HFFc6 (cell line): ENCODE measurements around the gene KRR1. TPM values are rescaled to one million over a fixed set of nuclear protein-coding genes. Genes with fewer than 3 reads are reported as not detected.

Experiments used
- DNase-seq: peaks from one replicate; pipeline ENCODE4 v3.0.0-alpha.2; 2018
- H3K27ac Mint-ChIP-seq: 2 replicates; pipeline ENCODE4 v1.8.0; 2020; ENCODE audit warnings: mild to moderate bottlenecking, mixed read lengths
- H3K27me3 Mint-ChIP-seq: 2 replicates; pipeline ENCODE4 v1.8.0; 2021; ENCODE audit warnings: mild to moderate bottlenecking, moderate library complexity, mixed read lengths; ENCODE audit not compliant: insufficient read depth
- H3K36me3 Mint-ChIP-seq: 2 replicates; pipeline ENCODE4 v1.8.0; 2021; ENCODE audit warnings: low read depth, mixed read lengths
- H3K4me1 Mint-ChIP-seq: 2 replicates; pipeline ENCODE4 v1.8.0; 2020; ENCODE audit warnings: low read depth, mixed read lengths
- H3K4me3 Mint-ChIP-seq: 2 replicates; pipeline ENCODE4 v1.8.0; 2020; ENCODE audit warnings: mild to moderate bottlenecking, moderate library complexity, mixed read lengths
- H3K9me3 Mint-ChIP-seq: 2 replicates; pipeline ENCODE4 v1.8.0; 2020; ENCODE audit warnings: mild to moderate bottlenecking, mixed read lengths
- CTCF ChIP-seq: fragments of 200-600 bp; sonication (generic); IDR thresholded peaks from 2 replicates; pipeline ENCODE4 v1.5.0; 2021; ENCODE audit warnings: antibody characterized with exemption, mild to moderate bottlenecking
- total RNA-seq, 6 experiments: library from RNA; stranded (reverse); fragmentation: NEBNext Ultra II Directional; extraction: Animal tissue kit (Norgen Biotek cat#: 25700); gene quantifications; 2 replicates in 1 of 6; 3 replicates in 5 of 6; pipeline ENCODE4 v1.2.3, GENCODE V29; 2021

Gene KRR1
- total RNA-seq, 6 experiments from 2014 or later: 52.4 to 64.4 (median 61.8) TPM

- 0 out of 2 replicates have a peak overlapping the region, but pooled peaks have one; percentile 23 for H3K27ac Mint-ChIP-seq
- H3K9me3 Mint-ChIP-seq: no peaks in the 10 kb centered on the region
- H3K4me1 Mint-ChIP-seq: peaks cover 54% of the 10 kb centered on the region
- DNase-seq: no peak
- no peak for TF ChIP-seq CTCF
- no peaks in the 10 kb centered on the region; the same call in 1 of the 2 replicates for H3K27me3 Mint-ChIP-seq
- H3K4me3 Mint-ChIP-seq: no peak overlapping the region
- H3K36me3 Mint-ChIP-seq: peaks cover 27% of the 10 kb centered on the region
These were observed 33.2 kb downstream of the KRR1 start for GRCh38 chr12:75478116-75478794.

GRCh38 chr12:75477137-75477536 is 34.3 kb downstream of the KRR1 start:
- DNase-seq: no peak
- H3K27me3 Mint-ChIP-seq: no peaks in the 10 kb centered on the region; the same call in 1 of the 2 replicates
- no peak overlapping the region for H3K4me3 Mint-ChIP-seq
- H3K36me3 Mint-ChIP-seq: peaks cover 16% of the 10 kb centered on the region
- no peak overlapping the region for H3K27ac Mint-ChIP-seq
- peaks cover 43% of the 10 kb centered on the region for H3K4me1 Mint-ChIP-seq
- no peaks in the 10 kb centered on the region for H3K9me3 Mint-ChIP-seq
- TF ChIP-seq CTCF: no peak

- Mint-ChIP-seq H3K9me3 (no peaks in the 10 kb centered on the region), H3K36me3 (peaks cover 5% of the 10 kb centered on the region; the same call in 1 of the 2 replicates), H3K27me3 (no peaks in the 10 kb centered on the region; the same call in 1 of the 2 replicates), H3K4me1 (peaks cover 32% of the 10 kb centered on the region), H3K4me3 (no peak overlapping the region), H3K27ac (no peak overlapping the region)
- TF ChIP-seq CTCF: no peak
- no peak for DNase-seq
These were observed 35.3 kb downstream of the KRR1 start for GRCh38 chr12:75476071-75476470.

- Mint-ChIP-seq H3K27me3 (no peaks in the 10 kb centered on the region), H3K4me3 (no peak overlapping the region), H3K4me1 (peaks cover 14% of the 10 kb centered on the region), H3K9me3 (no peaks in the 10 kb centered on the region), H3K27ac (no peak overlapping the region), H3K36me3 (no peaks in the 10 kb centered on the region)
- DNase-seq: no peak
- TF ChIP-seq CTCF: no peak
These were observed 37.3 kb downstream of the KRR1 start for GRCh38 chr12:75474116-75474515.

GRCh38 chr12:75471902-75472890 is 39.2 kb downstream of the KRR1 start:
- Mint-ChIP-seq H3K4me1 (0 out of 2 replicates have a peak, but pooled peaks cover 5% of the 10 kb centered on the region), H3K36me3 (no peaks in the 10 kb centered on the region), H3K4me3 (no peak overlapping the region), H3K27ac (no peak overlapping the region), H3K9me3 (no peaks in the 10 kb centered on the region), H3K27me3 (no peaks in the 10 kb centered on the region)
- TF ChIP-seq CTCF: no peak
- no peak for DNase-seq
